Peyer's patch (tissue), 4 donors: ENCODE measurements around the gene CBLB.

Source experiments
- CTCF ChIP-seq, 6 experiments: fragments of 450-650 bp in 4 of 6; fragments of 200-600 bp in 2 of 6; sonication (generic) in 1 of 6; IDR thresholded peaks; one replicate each; pipeline ENCODE4 v1.5.1; 2017 to 2019; ENCODE audit warnings: antibody characterized with exemption in 6 of 6, mild to moderate bottlenecking in 3 of 6, moderate library complexity in 1 of 6
- POLR2A ChIP-seq, 2 donors: fragments of 450-650 bp; IDR thresholded peaks; one replicate each; pipeline ENCODE4 v1.5.1; 2017; ENCODE audit warnings: antibody characterized with exemption in 2 of 2, mild to moderate bottlenecking in 2 of 2, moderate library complexity in 2 of 2

- TF ChIP-seq POLR2A (IDR thresholded peaks at IDR 0.05): no peak
- no peak for TF ChIP-seq CTCF (IDR thresholded peaks at IDR 0.05)
These were observed 17.6 kb downstream of the CBLB start for GRCh38 chr3:105851176-105851575.
